Caco-2 (cell line): ENCODE measurements around the gene TAGAP. TPM values are rescaled to one million over a fixed set of nuclear protein-coding genes. Genes with fewer than 3 reads are reported as not detected.

Experiments
- BruUV-seq: library from RNA; stranded (reverse); fragments of 400-500 nt; replicated peaks from 2 replicates; lab custom pipeline; 2021; lab: Mats Ljungman, UMichigan
- CTCF ChIA-PET: fragments of 300-600 bp; sonication (Branson Sonifier 250); formaldehyde crosslinking; loops from one replicate; lab custom pipeline; 2022; ENCODE audit warnings: antibody characterized with exemption; lab: Charles Lee
- POLR2A ChIA-PET: fragments of 300-600 bp; sonication (Branson Sonifier 250); formaldehyde crosslinking; loops from one replicate; lab custom pipeline; 2022; ENCODE audit warnings: antibody characterized with exemption; lab: Charles Lee
- DNase-seq, 2 experiments: peaks; one replicate each; pipeline versions ENCODE4 v3.0.0 to v3.0.0-alpha.2; 2020 to 2022
- H3K27me3 ChIP-seq: replicated peaks from 2 replicates; pipeline ENCODE4 v1.6.0; 2011; ENCODE audit warnings: low read length; ENCODE audit not compliant: control insufficient read depth, insufficient read depth
- H3K36me3 ChIP-seq: 2 replicates; pipeline ENCODE4 v1.5.1; 2011; ENCODE audit warnings: low read length; ENCODE audit not compliant: control insufficient read depth, insufficient read depth
- H3K4me1 ChIP-seq: fragments of 250-450 bp; sonication (Bioruptor Pico); 2 replicates; pipeline ENCODE4 v1.5.1; 2020; ENCODE audit warnings: mild to moderate bottlenecking
- H3K4me3 ChIP-seq: 2 replicates; pipeline ENCODE4 v1.5.1; 2011; ENCODE audit warnings: low read depth, mild to moderate bottlenecking, control low read depth, low read length
- H3K9me3 ChIP-seq: fragments of 250-450 bp; sonication (Bioruptor Pico); 2 replicates; pipeline ENCODE4 v1.5.1; 2020; ENCODE audit warnings: mild to moderate bottlenecking, moderate library complexity
- H3K27ac Mint-ChIP-seq: one replicate; pipeline ENCODE4 v1.8.0; 2022; ENCODE audit warnings: mixed read lengths; ENCODE audit not compliant: unreplicated experiment
- H3K27me3 Mint-ChIP-seq: one replicate; pipeline ENCODE4 v1.8.0; 2022; ENCODE audit warnings: mixed read lengths; ENCODE audit not compliant: insufficient read depth, unreplicated experiment
- H3K36me3 Mint-ChIP-seq: one replicate; pipeline ENCODE4 v1.8.0; 2022; ENCODE audit warnings: mild to moderate bottlenecking, mixed read lengths; ENCODE audit not compliant: insufficient read depth, unreplicated experiment
- H3K4me1 Mint-ChIP-seq: one replicate; pipeline ENCODE4 v1.8.0; 2022; ENCODE audit warnings: low read depth, mixed read lengths; ENCODE audit not compliant: unreplicated experiment
- H3K4me3 Mint-ChIP-seq: one replicate; pipeline ENCODE4 v1.8.0; 2022; ENCODE audit warnings: mild to moderate bottlenecking, moderate library complexity, mixed read lengths; ENCODE audit not compliant: unreplicated experiment
- H3K9me3 Mint-ChIP-seq: one replicate; pipeline ENCODE4 v1.8.0; 2022; ENCODE audit warnings: mixed read lengths; ENCODE audit not compliant: unreplicated experiment
- CTCF ChIP-seq, 2 experiments: fragments of 200-600 bp in 1 of 2; IDR thresholded peaks; 1 replicate in 1 of 2; 2 replicates in 1 of 2; pipeline versions ENCODE4 v1.5.1 to v1.8.0; 2011 to 2022; ENCODE audit warnings: antibody characterized with exemption in 1 of 2, control low read depth in 1 of 2, inconsistent platforms in 1 of 2, low read depth in 1 of 2, low read length in 1 of 2, mild to moderate bottlenecking in 1 of 2, moderate library complexity in 1 of 2; ENCODE audit not compliant: insufficient read depth in 1 of 2, severe bottlenecking in 1 of 2, unreplicated experiment in 1 of 2
- intact Hi-C: fragments of 100-400 bp; cut with micrococcal nuclease; formaldehyde crosslinking; loops from one replicate; pipeline ENCODE4 v1.10.0; 2022; ENCODE audit not compliant: unreplicated experiment
- total RNA-seq: library from RNA; stranded (reverse); gene quantifications from 2 replicates; pipeline ENCODE4 v1.2.3, GENCODE V29; 2022

Gene TAGAP
- total RNA-seq, 1 experiment from 2014 or later, result not detected

- peaks cover 5% of the 10 kb centered on the region for H3K36me3 Mint-ChIP-seq
- no peaks in the 10 kb centered on the region for H3K4me1 ChIP-seq
- no peak overlapping the region for H3K4me3 Mint-ChIP-seq
- CTCF ChIA-PET, result no interaction called here
- H3K4me1 Mint-ChIP-seq, result no peaks in the 10 kb centered on the region
- no peak overlapping the region for H3K27ac Mint-ChIP-seq
- no peaks in the 10 kb centered on the region for H3K27me3 ChIP-seq
- BruUV-seq, result no TSS peak
- no peak overlapping the region for H3K4me3 ChIP-seq
- intact Hi-C loops, result no loop called here
- POLR2A ChIA-PET, result no interaction called here
- peaks cover 29% of the 10 kb centered on the region for H3K27me3 Mint-ChIP-seq
- TF ChIP-seq CTCF (IDR thresholded peaks at IDR 0.05; ENCODE audit: insufficient read depth in 1 of 2, low read depth in 1 of 2, low read length in 1 of 2, severe bottlenecking in 1 of 2, unreplicated experiment in 1 of 2), result no peak
- H3K36me3 ChIP-seq, result no peaks in the 10 kb centered on the region
- no peaks in the 10 kb centered on the region for H3K9me3 Mint-ChIP-seq
- no peak for DNase-seq
- no peaks in the 10 kb centered on the region for H3K9me3 ChIP-seq
These were observed 27.3 kb upstream of the TAGAP start for GRCh38 chr6:159071843-159072769.

- no peaks in the 10 kb centered on the region for H3K9me3 ChIP-seq
- CTCF ChIA-PET, result no interaction called here
- H3K36me3 ChIP-seq, result no peaks in the 10 kb centered on the region
- H3K27me3 Mint-ChIP-seq, result peaks cover 27% of the 10 kb centered on the region
- no peaks in the 10 kb centered on the region for H3K4me1 ChIP-seq
- no peak overlapping the region for H3K4me3 Mint-ChIP-seq
- H3K36me3 Mint-ChIP-seq, result peaks cover under 1% of the 10 kb centered on the region
- no peak overlapping the region for H3K4me3 ChIP-seq
- H3K27me3 ChIP-seq, result peaks cover 2% of the 10 kb centered on the region; the same call in 1 of the 2 replicates
- intact Hi-C loops, result no loop called here
- H3K4me1 Mint-ChIP-seq, result no peaks in the 10 kb centered on the region
- no TSS peak for BruUV-seq
- no peak overlapping the region for H3K27ac Mint-ChIP-seq
- no peaks in the 10 kb centered on the region for H3K9me3 Mint-ChIP-seq
- POLR2A ChIA-PET, result no interaction called here
- no peak for TF ChIP-seq CTCF (IDR thresholded peaks at IDR 0.05; ENCODE audit: insufficient read depth in 1 of 2, low read depth in 1 of 2, low read length in 1 of 2, severe bottlenecking in 1 of 2, unreplicated experiment in 1 of 2)
- no peak for DNase-seq
These were observed 24.2 kb upstream of the TAGAP start for GRCh38 chr6:159068904-159069578.

- no peak overlapping the region for H3K4me3 ChIP-seq
- H3K36me3 Mint-ChIP-seq, result no peaks in the 10 kb centered on the region
- no peak overlapping the region for H3K4me3 Mint-ChIP-seq
- DNase-seq, result no peak
- H3K27me3 ChIP-seq, result peaks cover 2% of the 10 kb centered on the region
- no peaks in the 10 kb centered on the region for H3K4me1 Mint-ChIP-seq
- no peaks in the 10 kb centered on the region for H3K9me3 Mint-ChIP-seq
- BruUV-seq, result no TSS peak
- no peak for TF ChIP-seq CTCF (IDR thresholded peaks at IDR 0.05; ENCODE audit: insufficient read depth in 1 of 2, low read depth in 1 of 2, low read length in 1 of 2, severe bottlenecking in 1 of 2, unreplicated experiment in 1 of 2)
- no peaks in the 10 kb centered on the region for H3K4me1 ChIP-seq
- ChIA-PET POLR2A (no interaction called here), CTCF (no interaction called here)
- H3K27ac Mint-ChIP-seq, result no peak overlapping the region
- intact Hi-C loops, result no loop called here
- H3K27me3 Mint-ChIP-seq, result peaks cover 32% of the 10 kb centered on the region
- no peaks in the 10 kb centered on the region for H3K36me3 ChIP-seq
- no peaks in the 10 kb centered on the region for H3K9me3 ChIP-seq
These were observed 22.5 kb upstream of the TAGAP start for GRCh38 chr6:159067334-159067733.
